HG03060 (cell line): ENCODE data around the gene CDH20.
A peak's percentile ranks its signal among the peaks of the same experiment; 100 is the strongest.
"Not testable (repeated sequence)": the region's sequence is repeated elsewhere in the genome, so short reads cannot be mapped to it uniquely, and the experiment has no call there.

ENCODE experiments used
- ATAC-seq: cut with Tn5 transposase; IDR thresholded peaks from one replicate; pipeline ENCODE4 v1.9.1; 2021; ENCODE audit warnings: low read depth, moderate number of reproducible peaks; ENCODE audit not compliant: unreplicated experiment

CDH20 gene

GRCh38 chr18:61340148-61340547 is 6.9 kb downstream of the CDH20 start:
- no peak for ATAC-seq

GRCh38 chr18:61348230-61348629 is 15.0 kb downstream of the CDH20 start:
- no peak for ATAC-seq

DNA sequence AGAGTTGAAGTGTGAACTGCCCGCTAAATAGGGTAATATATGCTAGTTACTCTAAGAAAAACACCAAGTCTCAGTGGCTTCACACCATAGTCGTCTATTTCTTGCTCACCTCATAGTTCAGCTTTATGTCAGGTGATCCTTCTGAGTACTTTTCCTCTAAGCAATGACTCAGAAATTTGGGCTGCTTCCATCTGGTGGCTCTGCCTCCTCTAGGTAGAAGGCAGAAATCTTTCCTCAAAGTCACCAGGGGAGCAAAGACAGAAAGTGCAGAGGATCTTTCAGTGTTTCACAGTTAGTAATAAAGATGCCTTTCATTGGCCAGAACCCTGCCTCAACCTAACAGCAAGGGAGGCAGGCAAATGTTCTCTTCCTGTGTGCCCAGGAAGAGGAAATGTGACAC is 17.3 kb downstream of the CDH20 start:
- ATAC-seq, result no peak

DNA sequence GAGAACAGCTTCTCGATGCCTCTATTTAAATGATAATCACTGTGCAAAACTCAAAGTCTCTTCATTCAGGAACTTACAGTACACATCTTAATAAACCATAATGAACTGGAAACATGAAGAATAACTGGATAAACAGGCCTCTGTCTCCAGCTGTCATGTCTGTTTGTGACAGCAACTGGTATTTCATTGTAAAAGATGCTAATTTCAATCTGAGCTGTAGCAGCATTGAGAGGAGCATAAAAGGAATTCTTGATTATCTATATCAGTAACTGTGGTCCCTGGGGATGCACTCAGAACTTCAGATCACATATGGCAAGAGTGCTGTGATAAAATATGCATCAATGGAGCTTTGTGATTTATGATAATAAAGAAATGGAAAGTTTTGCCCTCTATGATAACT is 18.8 kb downstream of the CDH20 start:
- no peak for ATAC-seq

DNA sequence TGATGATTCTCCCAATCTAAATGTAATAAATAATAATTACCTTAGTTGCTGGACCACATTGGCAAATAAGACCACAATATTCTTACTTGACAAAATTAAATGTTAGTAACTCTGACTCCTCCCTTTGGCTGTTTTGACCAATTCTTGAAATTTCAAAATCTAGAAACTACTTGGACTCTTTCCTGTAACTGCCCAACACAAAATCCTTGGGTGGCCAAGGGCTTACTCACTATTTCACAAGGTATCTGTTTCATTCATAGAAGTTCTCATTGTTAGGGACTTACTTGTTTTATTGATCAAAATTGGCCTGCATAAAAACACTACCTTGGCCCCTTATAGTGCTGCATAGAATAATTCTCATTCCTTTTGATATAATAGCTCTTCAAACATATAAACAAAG is 19.4 kb downstream of the CDH20 start:
- ATAC-seq, result no peak

GRCh38 chr18:61360404-61361383 is 27.5 kb downstream of the CDH20 start:
- ATAC-seq, result peak; percentile 92

- ATAC-seq, result no peak
Observed at GRCh38 chr18:61362511-61362910, 29.3 kb downstream of the CDH20 start.

- no peak for ATAC-seq
Observed at GRCh38 chr18:61364953-61365352, 31.7 kb downstream of the CDH20 start.

- no peak for ATAC-seq
Observed at GRCh38 chr18:61368001-61368400, 34.8 kb downstream of the CDH20 start.

DNA sequence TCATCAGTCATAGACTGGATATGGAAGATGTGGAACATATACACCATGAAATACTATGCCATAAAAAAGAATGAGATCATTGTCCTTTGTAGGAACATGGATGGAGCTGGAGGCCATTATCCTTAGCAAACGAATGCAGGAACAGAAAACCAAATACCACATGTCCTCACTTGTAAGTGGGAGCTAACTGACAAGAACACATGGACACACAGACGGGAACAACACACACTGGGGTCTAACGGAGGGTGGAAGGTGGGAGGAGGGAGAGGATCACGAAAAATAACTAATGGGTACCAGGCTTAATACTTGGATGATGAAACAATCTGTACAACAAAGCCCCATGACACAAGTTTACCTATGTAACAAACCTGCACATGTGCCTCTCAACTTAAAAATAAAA is 36.4 kb downstream of the CDH20 start:
- ATAC-seq, result not testable (repeated sequence)

GRCh38 chr18:61371111-61371510 is 37.9 kb downstream of the CDH20 start:
- no peak for ATAC-seq

GRCh38 chr18:61379827-61380226 is 46.6 kb downstream of the CDH20 start:
- no peak for ATAC-seq

DNA sequence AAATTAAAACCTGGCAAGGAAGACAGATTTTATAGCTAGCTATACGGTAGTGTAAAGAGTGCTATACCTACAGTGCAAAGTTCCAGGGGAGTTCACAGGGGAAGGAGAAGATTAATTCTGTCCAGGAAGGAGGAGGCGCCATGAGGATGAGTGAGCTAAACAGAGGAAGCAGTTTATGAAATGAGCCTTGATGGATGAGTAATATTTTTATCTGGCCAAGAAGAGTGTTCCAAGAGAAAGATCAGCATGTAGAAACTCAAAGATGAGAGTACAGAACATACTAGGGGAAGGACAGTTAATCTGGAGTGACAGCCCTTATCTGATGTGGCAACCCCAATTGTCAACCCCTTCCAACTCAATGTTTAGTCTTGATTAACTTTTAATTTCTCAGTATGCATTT is 54.8 kb downstream of the CDH20 start:
- ATAC-seq, result no peak

- no peak for ATAC-seq
Observed at GRCh38 chr18:61394983-61395382, 61.8 kb downstream of the CDH20 start.

- no peak for ATAC-seq
Observed at GRCh38 chr18:61397222-61397621, 64.0 kb downstream of the CDH20 start.

DNA sequence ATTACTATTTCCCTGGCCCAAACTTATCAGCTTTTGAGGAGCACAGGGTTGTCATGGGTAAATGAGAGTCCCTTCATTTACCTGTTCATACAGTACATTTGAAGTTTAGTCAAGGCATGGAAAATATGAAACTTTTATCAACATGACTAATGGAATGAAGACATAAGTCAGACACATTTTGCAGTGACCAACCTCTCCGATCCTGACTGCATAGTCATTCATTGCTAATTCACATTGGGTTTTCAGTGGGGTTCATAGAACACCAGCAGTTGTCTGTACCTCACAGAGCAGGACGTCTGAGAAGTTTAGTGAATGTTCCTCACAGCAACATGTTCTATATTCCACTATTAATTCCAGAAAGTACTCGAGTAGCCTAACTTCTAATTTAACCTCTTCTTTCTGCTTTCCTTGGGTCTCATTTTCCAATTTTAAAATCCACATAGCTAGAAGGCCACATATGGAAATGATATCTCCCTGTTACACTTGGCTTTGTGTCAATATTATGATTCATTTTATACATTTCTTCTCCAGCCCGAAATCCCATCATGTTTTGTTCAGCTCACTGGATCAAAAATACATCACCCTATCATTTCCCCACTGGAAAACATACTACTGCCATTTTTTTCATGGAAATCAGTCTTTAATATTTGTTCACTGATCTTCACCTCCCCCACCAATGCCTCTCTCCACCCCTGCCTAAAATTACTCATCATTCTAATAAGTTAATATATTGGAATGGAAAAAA is 65.9 kb downstream of the CDH20 start:
- ATAC-seq, result no peak

DNA sequence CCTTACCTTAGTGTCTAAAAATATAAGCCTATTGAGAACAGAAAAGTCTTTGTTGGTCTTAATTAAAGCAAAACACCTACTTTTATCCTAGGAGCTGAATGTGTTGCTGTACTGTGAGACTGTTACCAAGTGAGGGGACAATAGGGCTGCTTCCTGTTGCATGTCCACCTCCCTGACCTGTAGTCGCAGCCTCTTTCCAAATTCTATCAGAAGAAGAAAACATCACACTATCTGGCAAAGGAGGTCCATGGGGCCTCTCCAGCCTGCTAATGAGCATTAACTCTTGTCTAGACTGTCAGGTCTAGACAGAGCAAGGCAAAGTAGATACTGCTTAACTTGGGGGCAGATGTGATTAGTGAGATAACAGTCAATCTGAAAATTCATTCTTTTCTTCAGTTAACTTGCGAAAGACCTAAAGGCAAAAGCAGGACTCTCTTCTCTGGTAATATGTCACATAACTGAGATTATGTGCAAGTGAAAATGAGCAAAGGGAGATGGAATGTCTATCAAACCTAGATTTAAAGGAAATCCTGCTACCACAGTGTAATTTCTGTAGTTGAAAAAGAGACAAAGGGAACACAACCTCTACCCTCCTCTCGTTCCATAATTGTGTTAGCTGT is 66.9 kb downstream of the CDH20 start:
- ATAC-seq, result no peak

GRCh38 chr18:61400716-61401115 is 67.5 kb downstream of the CDH20 start:
- no peak for ATAC-seq

GRCh38 chr18:61402726-61403125 is 69.5 kb downstream of the CDH20 start:
- ATAC-seq, result no peak

DNA sequence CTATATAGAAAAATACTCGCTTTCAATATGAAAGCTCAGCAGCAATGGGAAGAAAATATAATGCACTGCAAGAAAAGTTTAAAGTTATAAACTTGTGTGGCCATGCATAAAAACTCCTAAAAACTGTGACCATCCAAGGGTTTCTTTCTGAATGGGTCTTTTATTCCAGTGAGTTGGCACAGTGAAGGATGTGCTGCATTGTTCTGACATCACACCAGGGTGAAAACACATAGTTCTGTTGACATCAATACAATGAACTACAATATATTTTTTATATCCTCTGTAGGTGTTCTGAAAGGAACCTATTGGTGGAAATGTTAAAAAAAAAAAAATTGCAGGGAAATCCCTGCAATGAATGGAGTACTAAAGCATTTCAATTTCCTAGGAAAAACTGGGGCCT is 80.2 kb downstream of the CDH20 start:
- ATAC-seq, result no peak

DNA sequence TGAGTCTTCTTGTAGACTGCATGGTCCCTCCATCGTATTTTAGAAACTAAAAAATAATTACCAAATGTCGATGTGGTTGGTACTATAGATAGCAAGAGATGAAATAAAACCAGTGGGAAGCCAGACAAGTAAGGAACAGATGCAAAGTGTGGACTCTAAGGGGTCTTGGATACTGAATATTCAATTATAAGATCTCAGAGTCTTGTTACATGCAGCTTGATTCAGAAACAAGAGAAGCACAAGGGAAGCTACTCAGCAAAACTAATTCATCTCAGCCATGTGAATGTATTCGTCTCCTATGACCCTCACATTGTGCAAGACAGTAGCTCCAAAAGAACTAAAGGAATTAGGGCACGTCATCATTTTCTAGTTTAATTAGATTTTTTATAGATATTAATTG is 80.9 kb downstream of the CDH20 start:
- ATAC-seq, result no peak
